ENCODE measurements around the gene HDAC11.

DNA sequence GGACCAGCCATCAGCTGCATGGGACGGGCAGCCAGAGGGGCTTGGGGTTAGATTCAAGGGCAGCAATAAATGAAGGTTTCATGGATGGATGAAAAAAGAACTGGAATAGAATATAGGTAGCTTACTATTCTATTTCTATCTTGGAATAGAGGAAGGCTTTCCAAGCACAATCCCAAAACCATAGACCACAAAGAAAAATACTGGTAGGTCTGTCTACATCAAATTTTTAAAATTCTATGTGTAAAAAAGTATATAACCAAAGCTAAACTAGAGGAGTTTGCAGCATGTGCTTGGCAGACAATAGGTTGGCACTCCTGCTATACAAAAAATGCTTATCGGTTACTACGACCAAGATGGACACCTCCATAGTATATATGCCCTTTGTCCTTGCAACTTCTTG lies 61.6 kb downstream of the HDAC11 start:
- TF ChIP-seq, protein P1, sequence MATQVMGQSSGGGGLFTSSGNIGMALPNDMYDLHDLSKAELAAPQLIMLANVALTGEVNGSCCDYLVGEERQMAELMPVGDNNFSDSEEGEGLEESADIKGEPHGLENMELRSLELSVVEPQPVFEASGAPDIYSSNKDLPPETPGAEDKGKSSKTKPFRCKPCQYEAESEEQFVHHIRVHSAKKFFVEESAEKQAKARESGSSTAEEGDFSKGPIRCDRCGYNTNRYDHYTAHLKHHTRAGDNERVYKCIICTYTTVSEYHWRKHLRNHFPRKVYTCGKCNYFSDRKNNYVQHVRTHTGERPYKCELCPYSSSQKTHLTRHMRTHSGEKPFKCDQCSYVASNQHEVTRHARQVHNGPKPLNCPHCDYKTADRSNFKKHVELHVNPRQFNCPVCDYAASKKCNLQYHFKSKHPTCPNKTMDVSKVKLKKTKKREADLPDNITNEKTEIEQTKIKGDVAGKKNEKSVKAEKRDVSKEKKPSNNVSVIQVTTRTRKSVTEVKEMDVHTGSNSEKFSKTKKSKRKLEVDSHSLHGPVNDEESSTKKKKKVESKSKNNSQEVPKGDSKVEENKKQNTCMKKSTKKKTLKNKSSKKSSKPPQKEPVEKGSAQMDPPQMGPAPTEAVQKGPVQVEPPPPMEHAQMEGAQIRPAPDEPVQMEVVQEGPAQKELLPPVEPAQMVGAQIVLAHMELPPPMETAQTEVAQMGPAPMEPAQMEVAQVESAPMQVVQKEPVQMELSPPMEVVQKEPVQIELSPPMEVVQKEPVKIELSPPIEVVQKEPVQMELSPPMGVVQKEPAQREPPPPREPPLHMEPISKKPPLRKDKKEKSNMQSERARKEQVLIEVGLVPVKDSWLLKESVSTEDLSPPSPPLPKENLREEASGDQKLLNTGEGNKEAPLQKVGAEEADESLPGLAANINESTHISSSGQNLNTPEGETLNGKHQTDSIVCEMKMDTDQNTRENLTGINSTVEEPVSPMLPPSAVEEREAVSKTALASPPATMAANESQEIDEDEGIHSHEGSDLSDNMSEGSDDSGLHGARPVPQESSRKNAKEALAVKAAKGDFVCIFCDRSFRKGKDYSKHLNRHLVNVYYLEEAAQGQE (IDR thresholded peaks at IDR 0.05; ENCODE audit: low read depth), result no peak
- TF ChIP-seq, protein P2, sequence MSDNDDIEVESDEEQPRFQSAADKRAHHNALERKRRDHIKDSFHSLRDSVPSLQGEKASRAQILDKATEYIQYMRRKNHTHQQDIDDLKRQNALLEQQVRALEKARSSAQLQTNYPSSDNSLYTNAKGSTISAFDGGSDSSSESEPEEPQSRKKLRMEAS (IDR thresholded peaks at IDR 0.05), result no peak
- no peak for TF ChIP-seq RAD21 (IDR thresholded peaks at IDR 0.05; ENCODE audit: low read depth)
- no peak for TF ChIP-seq TEAD4 (IDR thresholded peaks at IDR 0.05)
- no peak for TF ChIP-seq CEBPB (IDR thresholded peaks at IDR 0.05)
- no peak for TF ChIP-seq YY1 (IDR thresholded peaks at IDR 0.05; ENCODE audit: low read depth)
- TF ChIP-seq TAF1 (IDR thresholded peaks at IDR 0.05; ENCODE audit: low read depth), result no peak
- no peak for TF ChIP-seq CREB1 (IDR thresholded peaks at IDR 0.05; ENCODE audit: low read depth)
- TF ChIP-seq EP300 (IDR thresholded peaks at IDR 0.05; ENCODE audit: borderline replicate concordance), result no peak
